Lower leg skin (tissue), 3 donors: ENCODE measurements around the gene MED7.

ENCODE experiments used
- POLR2A ChIP-seq, 2 donors: fragments of 450-650 bp; IDR thresholded peaks; one replicate each; pipeline ENCODE4 v1.6.1; 2016 to 2017; ENCODE audit warnings: antibody characterized with exemption in 2 of 2, mild to moderate bottlenecking in 1 of 2, moderate library complexity in 1 of 2
- TF ChIP-seq, protein P1 (sequence below), 3 donors: fragments of 450-650 bp; IDR thresholded peaks; one replicate each; pipeline ENCODE4 v1.5.1; 2016; ENCODE audit warnings: antibody characterized with exemption in 3 of 3, mild to moderate bottlenecking in 3 of 3, moderate library complexity in 2 of 3

DNA sequence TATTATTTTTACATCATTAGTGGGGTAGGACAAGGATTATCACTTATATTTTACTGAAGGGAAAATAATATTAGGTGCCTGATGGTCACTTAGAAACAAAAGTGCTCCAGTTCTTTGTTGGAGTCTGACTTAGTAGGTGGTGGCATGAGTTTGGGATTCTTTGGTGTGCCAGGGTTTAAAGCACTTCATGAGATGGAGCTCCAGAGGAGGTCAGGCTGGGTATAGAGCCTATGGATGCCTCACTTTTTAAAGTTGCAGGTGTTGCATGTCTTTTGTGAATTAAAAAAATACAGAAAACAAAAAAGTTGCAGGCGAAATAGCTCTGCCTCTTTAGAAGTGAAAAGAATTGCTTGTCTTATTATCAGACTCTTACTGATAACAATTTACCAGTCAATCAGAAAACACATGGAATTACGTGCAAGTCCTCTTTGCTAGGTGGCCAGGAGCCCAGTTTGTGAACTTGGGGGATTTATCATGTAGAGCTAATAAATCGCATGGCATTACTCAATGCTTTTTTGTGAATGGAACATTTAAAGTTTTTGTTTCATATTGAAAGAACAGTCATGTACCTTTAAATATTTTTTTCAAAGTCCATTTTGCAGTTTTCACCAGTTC is 39.6 kb upstream of the MED7 start:
- TF ChIP-seq, protein P1, sequence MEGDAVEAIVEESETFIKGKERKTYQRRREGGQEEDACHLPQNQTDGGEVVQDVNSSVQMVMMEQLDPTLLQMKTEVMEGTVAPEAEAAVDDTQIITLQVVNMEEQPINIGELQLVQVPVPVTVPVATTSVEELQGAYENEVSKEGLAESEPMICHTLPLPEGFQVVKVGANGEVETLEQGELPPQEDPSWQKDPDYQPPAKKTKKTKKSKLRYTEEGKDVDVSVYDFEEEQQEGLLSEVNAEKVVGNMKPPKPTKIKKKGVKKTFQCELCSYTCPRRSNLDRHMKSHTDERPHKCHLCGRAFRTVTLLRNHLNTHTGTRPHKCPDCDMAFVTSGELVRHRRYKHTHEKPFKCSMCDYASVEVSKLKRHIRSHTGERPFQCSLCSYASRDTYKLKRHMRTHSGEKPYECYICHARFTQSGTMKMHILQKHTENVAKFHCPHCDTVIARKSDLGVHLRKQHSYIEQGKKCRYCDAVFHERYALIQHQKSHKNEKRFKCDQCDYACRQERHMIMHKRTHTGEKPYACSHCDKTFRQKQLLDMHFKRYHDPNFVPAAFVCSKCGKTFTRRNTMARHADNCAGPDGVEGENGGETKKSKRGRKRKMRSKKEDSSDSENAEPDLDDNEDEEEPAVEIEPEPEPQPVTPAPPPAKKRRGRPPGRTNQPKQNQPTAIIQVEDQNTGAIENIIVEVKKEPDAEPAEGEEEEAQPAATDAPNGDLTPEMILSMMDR (IDR thresholded peaks at IDR 0.05) = no peak
- TF ChIP-seq POLR2A (IDR thresholded peaks at IDR 0.05) = no peak
